ENCODE results near the gene ZBTB9.

GRCh38 chr6:33405386-33405940, 48.9 kb upstream of the ZBTB9 start:
- no peak for TF ChIP-seq POLR2AphosphoS5 (IDR thresholded peaks at IDR 0.05; ENCODE audit: insufficient read depth in 1 of 2, low read depth in 1 of 2)
- TF ChIP-seq CTCF (IDR thresholded peaks at IDR 0.05), result no peak

All from vagina (tissue), 2 donors.